Pancreas (tissue), 10 donors: ENCODE results near the gene MINDY4B. TPM values are rescaled to one million over a fixed set of nuclear protein-coding genes. Genes with fewer than 3 reads are reported as not detected.
"Not testable (repeated sequence)": the region's sequence is repeated elsewhere in the genome, so short reads cannot be mapped to it uniquely, and the experiment has no call there.

Source experiments
- ATAC-seq, 4 donors: fragments of 200-7000 bp; cut with Tn5 transposase; one replicate each; pipeline versions ENCODE4 v1.8.0 to v1.9.1; 2020; ENCODE audit warnings: mild to moderate bottlenecking in 4 of 4, moderate library complexity in 4 of 4
- DNase-seq, 6 donors: peaks; one replicate each; pipeline ENCODE4 v3.0.0-alpha.2; 2020
- FAIRE-seq: peaks from 2 replicates; lab custom pipeline; 2012; peaks lifted over from hg19 to GRCh38; lab: Jason Lieb, UNC
- H3K27ac ChIP-seq, 4 donors: fragments of 200-600 bp; sonication (generic); 1 replicate in 3 of 4; 2 replicates in 1 of 4; pipeline versions ENCODE4 v1.5.0 to v1.8.0; 2020
- H3K27me3 ChIP-seq, 4 donors: fragments of 200-600 bp; one replicate each; pipeline ENCODE4 v1.8.0; 2021
- H3K36me3 ChIP-seq, 3 donors: fragments of 200-600 bp; sonication (generic) in 1 of 3; one replicate each; pipeline versions ENCODE4 v1.5.0 to v1.8.0; 2020 to 2021
- H3K4me1 ChIP-seq, 3 donors: fragments of 200-600 bp; one replicate each; pipeline ENCODE4 v1.8.0; 2021
- H3K4me3 ChIP-seq, 4 donors: fragments of 200-600 bp; sonication (generic) in 2 of 4; one replicate each; pipeline versions ENCODE4 v1.5.0 to v1.8.0; 2020 to 2021
- H3K9me3 ChIP-seq, 4 donors: fragments of 200-600 bp; one replicate each; pipeline ENCODE4 v1.8.0; 2021
- CTCF ChIP-seq, 4 donors: fragments of 200-600 bp; sonication (generic) in 3 of 4; IDR thresholded peaks; one replicate each; pipeline versions ENCODE4 v1.5.0 to v1.8.0; 2021; ENCODE audit warnings: antibody characterized with exemption in 4 of 4
- WGBS, 2 donors: extraction: QIAGEN DNeasy Blood & Tissue Kit; methylation state at CpG; one replicate each; pipeline ENCODE4 v1.1.7; 2013; 5-methylcytosine and 5-hydroxymethylcytosine counted together
- intact Hi-C, 3 donors: fragments of 100-400 bp; cut with DNase I; formaldehyde crosslinking; loops; one replicate each; pipeline versions ENCODE4 v1.11.1 to v1.14.2; 2022
- polyA plus RNA-seq, 2 donors: library from polyadenylated mRNA; stranded (reverse); fragments of 200-250 nt; gene quantifications; one replicate each; pipeline ENCODE4 v1.2.3, GENCODE V29; 2013
- total RNA-seq, 6 donors: library from RNA; stranded (reverse); fragmentation: NEBNext Ultra II Directional in 4 of 6; extraction: Animal tissue kit (Norgen Biotek cat#: 25700) in 4 of 6; gene quantifications; one replicate each; pipeline versions ENCODE4 v1.2.1 to v1.2.4, GENCODE V29; 2021 to 2023
- donor health status: healthy with polysubstance abuse.
- donor health status: DM: no; HTN: no; CAD: no; lungs with moderate emphysema.
- donor health status: DM: no; HTN: no; CAD: no.
- donor health status: control.
- donor health status: control.
- donor health status: Bipolar disorder and iron deficiency.
- donor health status: DM: yes; HTN: yes; CAD: no.
- donor health status: DM: no; HTN: no; CAD: no.
- donor health status: DM: no; HTN: no; CAD: no.
- donor health status: DM: yes; HTN: yes; CAD: no.

Gene MINDY4B
- total and polyA plus RNA-seq, 8 donors = not detected

- Histone ChIP-seq H3K4me3 (no peak overlapping the region), H3K36me3 (no peaks in the 10 kb centered on the region), H3K27ac (no peak overlapping the region), H3K9me3 (no peaks in the 10 kb centered on the region), H3K27me3 (no peaks in the 10 kb centered on the region), H3K4me1 (peaks cover 0 to 7% (median 0%) of the 10 kb centered on the region in 3 donors)
- TF ChIP-seq CTCF (IDR thresholded peaks at IDR 0.05) = no peak
- FAIRE-seq (no peak), DNase-seq (no peak), ATAC-seq (no peak)
- WGBS, 2 donors = 59 to 61% methylated on average over 1 of the region's 1 CpG
- intact Hi-C loops = no loop called here
Observed at GRCh38 chr3:150874666-150875219, 30.5 kb downstream of the MINDY4B start.

- H3K36me3 ChIP-seq = no peaks in the 10 kb centered on the region
- no peaks in the 10 kb centered on the region for H3K9me3 ChIP-seq
- intact Hi-C loops = no loop called here
- H3K4me1 ChIP-seq = no peaks in the 10 kb centered on the region
- no peak for ATAC-seq
- no peak for FAIRE-seq
- no peaks in the 10 kb centered on the region for H3K27me3 ChIP-seq
- H3K4me3 ChIP-seq = no peak overlapping the region
- H3K27ac ChIP-seq = no peak overlapping the region
- no peak for TF ChIP-seq CTCF (IDR thresholded peaks at IDR 0.05)
- WGBS, 2 donors = 77 to 80% methylated on average over 4 of the region's 4 CpGs
- no peak for DNase-seq
Observed at GRCh38 chr3:150871192-150871591, 34.0 kb downstream of the MINDY4B start.

- WGBS, 2 donors = 54 to 56% methylated on average over 3 of the region's 3 CpGs
- no peaks in the 10 kb centered on the region for H3K4me1 ChIP-seq
Observed at GRCh38 chr3:150870406-150870805, 34.8 kb downstream of the MINDY4B start.

GRCh38 chr3:150868282-150868681, 37.0 kb downstream of the MINDY4B start:
- TF ChIP-seq CTCF (IDR thresholded peaks at IDR 0.05) = no peak
- Histone ChIP-seq H3K27ac (no peak overlapping the region), H3K4me3 (no peak overlapping the region), H3K27me3 (no peaks in the 10 kb centered on the region), H3K9me3 (no peaks in the 10 kb centered on the region), H3K36me3 (no peaks in the 10 kb centered on the region), H3K4me1 (no peaks in the 10 kb centered on the region)
- ATAC-seq (peak in 1 of 4 donors; percentile 23), FAIRE-seq (no peak), DNase-seq (no peak)
- intact Hi-C loops = loop anchor here in 2 of 3 donors (5.0 to 10.0 kb wide), 4 partner anchors 81 to 333 kb away; no protein-coding TSS in a partner anchor
- 45 to 62% methylated on average over 3 of the region's 3 CpGs for WGBS, 2 donors

More at GRCh38 chr3:150870406-150870805, 34.8 kb downstream of the MINDY4B start:
- H3K9me3 ChIP-seq = no peaks in the 10 kb centered on the region
- DNase-seq (no peak), ATAC-seq (no peak), FAIRE-seq (no peak)
- no peak overlapping the region for H3K27ac ChIP-seq
- intact Hi-C loops = no loop called here
- TF ChIP-seq CTCF (IDR thresholded peaks at IDR 0.05) = no peak
- no peaks in the 10 kb centered on the region for H3K36me3 ChIP-seq
- H3K27me3 ChIP-seq = no peaks in the 10 kb centered on the region
- no peak overlapping the region for H3K4me3 ChIP-seq

GRCh38 chr3:150867434-150867833, 37.8 kb downstream of the MINDY4B start:
- no peak for FAIRE-seq
- no peak for DNase-seq
- no peaks in the 10 kb centered on the region for H3K36me3 ChIP-seq
- no peak overlapping the region for H3K4me3 ChIP-seq
- no peak for TF ChIP-seq CTCF (IDR thresholded peaks at IDR 0.05)
- no peaks in the 10 kb centered on the region for H3K27me3 ChIP-seq
- intact Hi-C loops = loop anchor here in 2 of 3 donors (5.0 to 10.0 kb wide), 4 partner anchors 80 to 333 kb away; no protein-coding TSS in a partner anchor
- no peaks in the 10 kb centered on the region for H3K9me3 ChIP-seq
- no peak overlapping the region for H3K27ac ChIP-seq
- 86 to 93% methylated on average over 3 of the region's 3 CpGs for WGBS, 2 donors
- no peak for ATAC-seq
- H3K4me1 ChIP-seq = no peaks in the 10 kb centered on the region

- not testable (repeated sequence) for H3K27me3 ChIP-seq, FAIRE-seq
- intact Hi-C loops = loop anchor here in 2 of 3 donors (5.0 to 10.0 kb wide), 3 partner anchors 87 to 329 kb away; no protein-coding TSS in a partner anchor
Observed at GRCh38 chr3:150863921-150864320, 41.3 kb downstream of the MINDY4B start.

More at GRCh38 chr3:150863921-150864320, 41.3 kb downstream of the MINDY4B start:
- 58 to 61% methylated on average over 5 of the region's 5 CpGs for WGBS, 2 donors
- H3K4me3 ChIP-seq, H3K9me3 ChIP-seq, ATAC-seq, H3K27ac ChIP-seq, H3K4me1 ChIP-seq, DNase-seq, H3K36me3 ChIP-seq: not testable (repeated sequence)
